ENCODE results near the gene HADHA. TPM values are rescaled to one million over a fixed set of nuclear protein-coding genes. Genes with fewer than 3 reads are reported as not detected.

HADHA gene
- polyA plus RNA-seq, 1 donor (not counting 4 experiments of a cell fraction or from before 2014, with no cell fraction given), result 150 TPM

- no peak for FAIRE-seq
- dilution Hi-C loops (cut with MboI; ENCODE audit: extremely low pct_ligation_motif_present, low sequenced_read_pairs), result no loop called here
- no peak overlapping the region for H3K4me2 ChIP-seq (ENCODE audit: control insufficient read depth, extremely low read depth, insufficient read depth, low read depth, low read length)
- H3K4me3 ChIP-seq (ENCODE audit: control insufficient read depth in 2 of 3, extremely low read depth in 1 of 3, insufficient read depth in 2 of 3, low read depth in 1 of 3, low read length in 3 of 3), result no peak overlapping the region
- TF ChIP-seq CTCF (optimal IDR thresholded peaks at IDR 0.05 in 1 of 3, IDR thresholded peaks at IDR 0.05 in 1 of 3, conservative IDR thresholded peaks at IDR 0.05 in 1 of 3; ENCODE audit: extremely low read depth in 1 of 3, insufficient read depth in 2 of 3, low read length in 3 of 3), result no peak
- no peak for TF ChIP-seq EZH2 (IDR thresholded peaks at IDR 0.05; ENCODE audit: low read length)
- H3K9me1 ChIP-seq (ENCODE audit: control insufficient read depth, extremely low read depth, insufficient read depth, low read length), result no peaks in the 10 kb centered on the region
- no peaks in the 10 kb centered on the region for H3K4me1 ChIP-seq (ENCODE audit: control insufficient read depth, extremely low read depth, insufficient read depth, low read length)
- H4K20me1 ChIP-seq (ENCODE audit: control insufficient read depth, extremely low read depth, insufficient read depth, low read length), result no peaks in the 10 kb centered on the region
- no peaks in the 10 kb centered on the region for H3K27me3 ChIP-seq (ENCODE audit: control insufficient read depth, extremely low read depth, insufficient read depth, low read length)
- H3K9ac ChIP-seq (ENCODE audit: control insufficient read depth, extremely low read depth, insufficient read depth, low read length), result no peak overlapping the region
- peaks cover 25% of the 10 kb centered on the region in 2 experiments for H3K36me3 ChIP-seq (ENCODE audit: control insufficient read depth in 2 of 2, extremely low read depth in 1 of 2, insufficient read depth in 2 of 2, low read length in 2 of 2)
- H3K9me3 ChIP-seq (ENCODE audit: control insufficient read depth, low read depth, low read length), result no peaks in the 10 kb centered on the region
- H3K27ac ChIP-seq (ENCODE audit: control insufficient read depth, insufficient read depth, low read length), result no peak overlapping the region
- no peak for DNase-seq (ENCODE audit: low read depth, low spot score)
- H3K79me2 ChIP-seq (ENCODE audit: control insufficient read depth, insufficient read depth, low read length), result no peaks in the 10 kb centered on the region
- H2AFZ ChIP-seq (ENCODE audit: control insufficient read depth, low read length), result no peak overlapping the region
Observed at GRCh38 chr2:26215833-26216232, 28.6 kb downstream of the HADHA start.

GRCh38 chr2:26214759-26215158 lies 29.7 kb downstream of the HADHA start:
- Histone ChIP-seq H3K4me1 (ENCODE audit: control insufficient read depth, extremely low read depth, insufficient read depth, low read length) (no peaks in the 10 kb centered on the region), H3K4me2 (ENCODE audit: control insufficient read depth, extremely low read depth, insufficient read depth, low read depth, low read length) (no peak overlapping the region), H3K9me1 (ENCODE audit: control insufficient read depth, extremely low read depth, insufficient read depth, low read length) (no peaks in the 10 kb centered on the region), H2AFZ (ENCODE audit: control insufficient read depth, low read length) (no peak overlapping the region), H3K27ac (ENCODE audit: control insufficient read depth, insufficient read depth, low read length) (no peak overlapping the region), H4K20me1 (ENCODE audit: control insufficient read depth, extremely low read depth, insufficient read depth, low read length) (no peaks in the 10 kb centered on the region), H3K9me3 (ENCODE audit: control insufficient read depth, low read depth, low read length) (no peaks in the 10 kb centered on the region), H3K27me3 (ENCODE audit: control insufficient read depth, extremely low read depth, insufficient read depth, low read length) (no peaks in the 10 kb centered on the region), H3K79me2 (ENCODE audit: control insufficient read depth, insufficient read depth, low read length) (no peaks in the 10 kb centered on the region), H3K9ac (ENCODE audit: control insufficient read depth, extremely low read depth, insufficient read depth, low read length) (no peak overlapping the region), H3K4me3 (ENCODE audit: control insufficient read depth in 2 of 3, extremely low read depth in 1 of 3, insufficient read depth in 2 of 3, low read depth in 1 of 3, low read length in 3 of 3) (no peak overlapping the region), H3K36me3 (ENCODE audit: control insufficient read depth in 2 of 2, extremely low read depth in 1 of 2, insufficient read depth in 2 of 2, low read length in 2 of 2) (peaks cover 23 to 27% of the 10 kb centered on the region in 2 experiments)
- dilution Hi-C loops (cut with MboI; ENCODE audit: extremely low pct_ligation_motif_present, low sequenced_read_pairs), result no loop called here
- no peak for FAIRE-seq
- TF ChIP-seq EZH2 (IDR thresholded peaks at IDR 0.05; ENCODE audit: low read length) (no peak), CTCF (optimal IDR thresholded peaks at IDR 0.05 in 1 of 3, IDR thresholded peaks at IDR 0.05 in 1 of 3, conservative IDR thresholded peaks at IDR 0.05 in 1 of 3; ENCODE audit: extremely low read depth in 1 of 3, insufficient read depth in 2 of 3, low read length in 3 of 3) (no peak)
- no peak for DNase-seq (ENCODE audit: low read depth, low spot score)

Measured in keratinocyte (primary cell).